Activated CD4-positive, alpha-beta T cell treated with anti-CD3 and anti-CD28 coated beads, Interleukin-2, Interleukin-6, amounts not matched to agents 100 ng/mL and 50 ng/mL, durations not matched to agents 16 hours and 8 hours (primary cell): ENCODE results near the gene MAP3K19.
"Not testable (repeated sequence)": the region's sequence is repeated elsewhere in the genome, so short reads cannot be mapped to it uniquely, and the experiment has no call there.

Experiments
- DNase-seq: peaks from one replicate; pipeline ENCODE4 v3.0.0-alpha.2; 2020

Gene MAP3K19, protein sequence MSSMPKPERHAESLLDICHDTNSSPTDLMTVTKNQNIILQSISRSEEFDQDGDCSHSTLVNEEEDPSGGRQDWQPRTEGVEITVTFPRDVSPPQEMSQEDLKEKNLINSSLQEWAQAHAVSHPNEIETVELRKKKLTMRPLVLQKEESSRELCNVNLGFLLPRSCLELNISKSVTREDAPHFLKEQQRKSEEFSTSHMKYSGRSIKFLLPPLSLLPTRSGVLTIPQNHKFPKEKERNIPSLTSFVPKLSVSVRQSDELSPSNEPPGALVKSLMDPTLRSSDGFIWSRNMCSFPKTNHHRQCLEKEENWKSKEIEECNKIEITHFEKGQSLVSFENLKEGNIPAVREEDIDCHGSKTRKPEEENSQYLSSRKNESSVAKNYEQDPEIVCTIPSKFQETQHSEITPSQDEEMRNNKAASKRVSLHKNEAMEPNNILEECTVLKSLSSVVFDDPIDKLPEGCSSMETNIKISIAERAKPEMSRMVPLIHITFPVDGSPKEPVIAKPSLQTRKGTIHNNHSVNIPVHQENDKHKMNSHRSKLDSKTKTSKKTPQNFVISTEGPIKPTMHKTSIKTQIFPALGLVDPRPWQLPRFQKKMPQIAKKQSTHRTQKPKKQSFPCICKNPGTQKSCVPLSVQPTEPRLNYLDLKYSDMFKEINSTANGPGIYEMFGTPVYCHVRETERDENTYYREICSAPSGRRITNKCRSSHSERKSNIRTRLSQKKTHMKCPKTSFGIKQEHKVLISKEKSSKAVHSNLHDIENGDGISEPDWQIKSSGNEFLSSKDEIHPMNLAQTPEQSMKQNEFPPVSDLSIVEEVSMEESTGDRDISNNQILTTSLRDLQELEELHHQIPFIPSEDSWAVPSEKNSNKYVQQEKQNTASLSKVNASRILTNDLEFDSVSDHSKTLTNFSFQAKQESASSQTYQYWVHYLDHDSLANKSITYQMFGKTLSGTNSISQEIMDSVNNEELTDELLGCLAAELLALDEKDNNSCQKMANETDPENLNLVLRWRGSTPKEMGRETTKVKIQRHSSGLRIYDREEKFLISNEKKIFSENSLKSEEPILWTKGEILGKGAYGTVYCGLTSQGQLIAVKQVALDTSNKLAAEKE (N-terminal part only)

DNA sequence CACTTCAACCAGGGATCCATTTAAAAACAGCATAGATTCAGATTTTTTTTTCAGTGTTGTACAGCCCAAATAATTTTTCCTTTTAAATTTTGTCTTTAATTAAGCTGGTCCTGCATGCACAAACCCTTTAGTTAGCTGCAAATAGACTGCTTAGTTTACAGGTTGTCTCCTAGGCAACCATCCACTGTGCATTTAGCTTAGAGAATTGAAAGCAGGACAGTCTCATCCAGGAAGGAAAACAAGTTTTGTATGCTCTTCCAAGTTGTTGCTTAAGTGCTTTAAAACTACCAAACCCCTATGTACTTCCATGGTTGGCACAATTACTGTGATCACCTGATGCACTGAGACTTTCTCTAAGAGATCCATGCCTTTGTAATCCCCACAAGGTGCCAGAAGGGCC is at the start of gene MAP3K19:
Gene MAP3K19 (minus strand): TSS at position 148 of the 400 bp plus-strand sequence. CDS start 22,800 bp downstream, outside the sequence.
- no peak for DNase-seq

DNA sequence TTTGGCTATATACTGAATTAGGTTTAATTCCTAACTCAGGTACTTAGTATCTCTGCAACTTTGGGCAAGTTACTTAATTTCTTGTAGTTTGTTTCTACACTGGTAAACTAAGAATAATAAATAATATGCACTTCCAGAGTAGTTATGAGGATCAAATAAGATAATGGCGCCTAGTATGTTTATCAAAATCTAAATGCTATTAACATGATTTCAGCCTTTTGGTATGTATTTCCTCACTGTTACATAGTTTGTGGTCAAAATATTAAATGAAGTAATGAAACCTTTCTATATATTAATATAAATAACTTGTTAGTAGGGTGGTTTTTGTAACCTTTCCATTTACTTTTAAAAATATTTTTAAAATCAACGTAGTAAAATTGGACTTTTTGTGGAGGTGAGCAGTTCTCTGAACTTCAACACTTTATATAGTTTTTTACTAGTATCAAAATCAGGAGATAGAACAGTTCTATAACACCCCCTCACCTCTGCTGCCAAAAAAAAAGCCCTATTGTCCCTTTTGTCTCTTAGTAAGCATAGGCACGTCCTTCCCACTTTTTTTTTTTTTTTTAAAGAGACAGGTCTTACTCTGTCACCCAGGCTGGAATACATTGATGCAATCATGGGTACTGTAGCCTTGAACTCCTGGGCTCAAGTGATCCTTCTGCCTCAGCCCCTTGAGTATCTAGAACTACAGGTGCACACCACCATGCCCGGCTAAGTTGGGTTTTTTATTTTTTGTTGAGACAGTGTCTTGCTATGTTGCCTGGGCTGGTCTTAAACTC is 49.6 kb upstream of the MAP3K19 start:
- DNase-seq, result no peak

DNA sequence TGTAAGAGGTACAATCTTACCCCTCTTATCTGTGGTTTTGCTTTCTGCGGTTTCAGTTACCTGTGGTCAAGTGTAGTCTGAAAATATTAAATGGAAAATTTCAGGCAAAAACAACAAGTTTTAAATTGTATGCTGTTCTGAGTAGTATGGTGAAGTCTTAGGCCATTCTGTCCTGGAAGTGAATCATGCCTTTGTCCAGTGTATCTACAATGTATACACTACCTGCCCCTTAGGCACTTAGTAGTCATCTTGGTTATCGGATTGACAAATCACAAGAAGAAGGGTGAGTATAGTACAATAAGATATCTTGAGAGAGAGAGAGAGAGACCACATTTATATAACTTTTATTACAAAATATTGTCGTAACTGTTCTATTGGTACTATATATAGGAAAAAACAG is 48.3 kb upstream of the MAP3K19 start:
- DNase-seq, result no peak

DNA sequence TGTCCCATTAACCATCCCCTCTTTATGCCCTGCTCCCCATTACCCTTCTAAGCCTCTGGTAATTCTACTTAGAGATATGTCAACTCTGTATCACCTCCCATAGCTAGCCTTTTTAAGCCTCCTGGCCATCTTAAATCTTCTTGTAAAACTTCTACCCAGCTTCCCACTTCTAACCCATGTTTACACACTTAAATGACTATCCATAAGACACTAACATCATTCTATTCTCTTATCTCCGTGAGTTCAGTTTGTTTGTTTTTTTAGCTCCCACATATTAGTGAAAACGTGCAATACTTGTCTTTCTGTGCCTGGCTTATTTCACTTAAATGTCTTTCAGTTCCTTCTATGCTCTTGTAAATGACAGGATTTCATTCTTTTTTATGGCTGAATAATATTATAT is 47.3 kb upstream of the MAP3K19 start:
- no peak for DNase-seq

DNA sequence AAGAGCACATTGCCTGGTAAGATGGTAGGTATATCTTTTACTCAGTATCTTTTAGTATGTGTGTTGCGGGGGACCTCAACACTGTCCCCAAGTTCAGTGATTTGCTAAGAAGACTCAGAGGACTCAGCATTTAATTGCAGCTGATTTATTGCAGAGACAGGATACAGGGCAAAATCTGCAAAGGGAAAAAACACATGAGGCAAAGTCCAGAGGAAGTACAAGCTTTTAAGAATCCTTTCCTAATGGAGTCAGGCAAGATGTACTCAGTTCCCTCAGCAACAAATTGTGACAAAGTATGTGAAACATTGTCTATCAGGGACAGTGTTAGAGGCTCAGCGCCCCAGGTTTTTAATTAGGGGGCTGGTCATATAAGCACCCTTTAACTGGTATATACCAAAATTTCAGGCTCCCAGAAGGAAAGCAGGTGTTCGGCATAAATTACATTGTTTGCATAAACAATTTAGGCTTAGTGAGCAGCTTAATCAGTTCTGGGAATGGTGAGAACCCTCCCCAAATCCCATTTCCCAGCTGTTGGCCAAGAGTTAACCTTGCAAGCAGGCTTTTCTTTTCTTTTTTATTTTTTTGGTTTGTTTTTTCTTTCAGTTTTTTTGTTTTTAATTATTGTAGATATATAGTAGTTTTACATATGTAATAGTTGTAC is 46.6 kb upstream of the MAP3K19 start:
- no peak for DNase-seq

DNA sequence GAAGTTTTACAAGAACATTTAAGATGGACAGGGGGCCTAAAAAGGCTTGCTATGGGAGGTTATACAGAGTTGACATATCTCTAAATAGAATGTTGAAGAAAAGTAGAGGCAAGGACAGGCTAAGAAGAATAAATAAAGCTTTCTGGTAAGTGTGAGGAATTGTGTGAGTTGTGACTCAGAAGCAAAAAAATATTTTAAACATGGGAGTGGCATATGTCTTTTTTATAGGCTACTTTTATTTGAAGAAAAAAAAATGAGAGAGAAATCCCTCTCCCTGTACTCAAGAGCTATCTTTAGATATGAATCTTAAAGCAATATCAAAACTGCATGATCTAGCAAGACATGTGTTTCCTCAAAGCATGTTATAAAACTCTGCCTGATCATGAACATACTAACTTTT is 45.9 kb upstream of the MAP3K19 start:
- no peak for DNase-seq

DNA sequence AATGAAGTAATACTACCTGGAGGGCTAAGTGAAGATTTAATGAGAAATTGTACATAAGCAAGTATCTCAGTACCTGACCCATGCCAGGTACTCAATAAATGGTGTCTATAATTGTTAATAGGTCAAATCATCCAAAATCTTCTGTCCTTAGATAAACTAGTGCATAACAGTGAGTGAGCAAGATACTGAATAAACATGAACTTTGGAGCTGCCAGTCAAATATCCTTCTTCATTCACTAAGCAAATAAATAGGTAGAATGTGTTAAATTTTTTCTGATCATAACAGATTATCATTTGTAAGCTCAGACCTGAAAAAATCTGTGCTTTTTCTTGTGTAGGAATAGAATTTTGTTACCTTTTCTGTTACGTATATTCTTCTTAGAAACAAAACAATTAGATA is 44.4 kb upstream of the MAP3K19 start:
- DNase-seq, result no peak

DNA sequence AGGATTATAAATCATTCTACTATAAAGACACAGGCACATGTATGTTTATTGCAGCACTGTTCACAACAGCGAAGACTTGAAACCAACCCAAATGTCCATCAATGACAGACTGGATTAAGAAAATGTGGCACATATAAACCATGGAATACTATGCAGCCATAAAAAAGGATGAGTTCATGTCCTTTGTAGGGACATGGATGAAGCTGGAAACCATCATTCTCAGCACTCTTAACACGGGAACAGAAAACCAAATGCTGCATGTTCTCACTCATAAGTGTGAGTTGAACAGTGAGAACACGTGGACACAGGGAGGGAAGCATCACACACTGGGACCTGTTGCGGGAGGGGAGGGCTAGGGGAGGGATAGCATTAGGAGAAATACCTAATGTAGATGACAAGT is 42.4 kb upstream of the MAP3K19 start:
- not testable (repeated sequence) for DNase-seq

DNA sequence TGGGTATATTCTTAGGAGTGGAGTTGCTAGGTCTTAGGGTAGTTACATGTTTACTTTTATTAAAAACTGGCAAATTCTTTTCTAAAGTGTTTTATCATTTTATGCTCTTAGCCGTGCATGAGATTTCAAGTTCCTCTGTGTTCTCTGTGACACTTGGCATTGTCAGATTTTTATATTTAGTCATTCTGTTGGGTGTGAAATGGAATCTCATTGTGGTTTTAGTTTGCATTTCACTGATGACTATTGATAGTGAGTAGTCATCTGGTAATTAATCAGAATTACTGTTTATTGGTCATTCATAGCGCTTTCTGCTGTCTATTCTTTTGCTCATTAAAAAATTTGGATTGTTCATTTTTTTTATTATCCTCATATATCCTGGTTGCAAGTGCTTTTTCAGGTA is 39.0 kb upstream of the MAP3K19 start:
- peak; percentile 10 for DNase-seq

DNA sequence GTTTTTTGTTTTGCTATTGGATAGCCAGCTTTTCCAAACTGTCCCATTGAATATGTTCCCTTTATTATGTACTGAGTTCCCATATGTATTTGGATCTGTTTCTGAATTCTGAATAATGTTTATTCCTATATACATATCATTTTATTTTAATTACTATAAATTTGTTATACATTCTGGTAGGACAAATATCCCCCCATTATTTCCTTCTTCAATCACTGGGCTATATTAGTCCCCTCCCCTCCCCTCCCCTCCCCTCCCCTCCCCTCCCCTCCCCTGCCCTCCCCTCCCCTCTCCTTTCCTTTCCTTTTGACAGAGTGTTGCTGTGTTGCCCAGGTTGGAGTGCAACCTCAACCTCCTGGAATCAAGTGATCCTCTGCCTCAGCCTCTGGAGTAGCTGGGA is 31.2 kb upstream of the MAP3K19 start:
- no peak for DNase-seq

DNA sequence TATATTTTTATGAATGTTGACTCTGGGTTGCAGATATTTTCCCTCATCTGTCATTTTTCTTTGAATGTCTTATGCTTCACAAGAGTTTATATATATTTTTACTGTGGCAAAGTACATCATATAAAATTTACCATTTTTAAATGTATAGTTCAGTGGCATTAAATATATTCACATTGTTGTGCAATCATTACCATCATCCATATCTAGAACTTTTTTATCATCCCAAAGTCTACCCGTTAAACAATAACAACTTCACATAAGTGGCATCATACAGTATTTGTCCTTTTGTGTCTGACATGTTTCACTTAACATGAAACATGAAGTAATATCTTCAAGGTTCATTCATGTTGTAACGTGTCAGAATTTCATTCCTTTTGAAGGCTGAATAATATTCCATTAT is 29.3 kb upstream of the MAP3K19 start:
- no peak for DNase-seq

DNA sequence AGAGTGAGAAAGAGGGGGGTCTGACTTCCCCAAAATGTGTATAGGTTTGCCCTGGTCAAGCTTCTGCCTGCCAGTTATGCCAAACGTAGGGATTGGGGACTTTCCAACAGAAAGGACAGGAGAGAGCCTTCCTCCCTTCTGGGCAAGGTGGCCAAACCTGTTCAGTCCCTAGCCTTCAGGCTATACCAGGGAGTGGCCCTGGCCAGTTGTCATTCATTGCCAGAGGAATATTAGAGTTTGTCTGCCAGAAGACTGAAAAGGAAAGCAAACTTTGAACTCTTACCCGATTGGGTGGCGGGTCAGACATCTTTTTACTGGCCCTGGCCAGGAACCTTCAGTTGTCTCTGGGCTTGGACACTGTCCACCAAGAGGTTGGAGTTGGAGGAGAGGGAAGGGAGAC is 27.0 kb upstream of the MAP3K19 start:
- no peak for DNase-seq

DNA sequence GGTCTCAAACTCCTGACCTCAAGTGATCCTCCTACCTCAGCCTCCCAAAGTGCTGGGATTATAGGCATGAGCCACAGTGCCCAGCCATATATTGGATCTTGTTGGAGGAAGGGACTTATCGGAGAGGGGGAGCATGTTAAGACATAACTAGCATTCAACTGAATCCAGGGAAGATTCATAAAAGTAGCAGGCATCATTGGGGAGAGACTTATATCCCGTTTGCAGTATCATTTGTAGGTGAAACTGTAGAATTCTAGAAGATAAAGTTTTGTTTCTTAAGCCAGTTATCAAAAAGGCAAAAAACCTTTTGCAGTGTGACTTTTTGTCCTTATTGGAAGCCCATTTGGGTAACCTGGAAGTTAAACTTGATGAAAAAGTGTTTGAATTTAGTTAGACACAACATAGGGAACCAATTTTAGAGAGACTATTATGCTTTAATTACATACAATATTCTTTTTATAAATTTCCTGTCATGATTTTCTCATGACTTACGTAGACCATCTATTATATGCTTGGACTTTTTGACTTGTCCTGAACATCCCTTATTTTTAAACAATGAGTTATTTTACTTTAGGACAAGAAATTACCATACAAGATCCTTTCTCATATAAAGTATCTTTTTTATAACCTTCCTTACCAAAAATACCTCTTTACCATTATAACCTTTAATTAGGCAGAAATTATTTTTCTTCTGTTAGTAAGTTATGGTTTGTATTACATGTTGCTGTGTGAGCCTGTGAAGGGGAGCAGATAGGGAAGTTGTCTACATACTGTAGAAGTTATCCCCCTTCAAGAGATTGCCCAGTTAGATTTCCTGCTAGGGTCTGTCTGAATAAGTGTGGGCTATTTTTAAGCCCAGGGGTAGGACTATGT is 25.1 kb upstream of the MAP3K19 start:
- no peak for DNase-seq

DNA sequence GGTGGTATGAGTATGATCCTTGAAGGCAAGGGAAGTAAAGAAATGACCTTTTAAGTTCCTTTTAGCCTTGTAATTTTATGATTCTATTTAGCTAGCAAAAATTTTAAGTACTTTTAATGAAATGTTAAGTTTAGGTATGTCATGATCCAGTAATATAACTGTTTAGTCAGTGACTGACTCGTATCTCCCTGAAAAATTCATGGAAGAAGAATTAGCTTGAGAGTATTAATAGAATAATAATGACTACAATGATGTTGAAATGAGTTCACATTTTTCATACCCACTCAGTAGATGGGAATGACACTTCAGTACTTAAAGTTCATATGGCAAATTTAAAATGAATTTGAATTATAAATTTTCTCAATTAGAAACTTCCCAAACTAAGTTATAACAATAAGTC is 19.5 kb upstream of the MAP3K19 start:
- no peak for DNase-seq

DNA sequence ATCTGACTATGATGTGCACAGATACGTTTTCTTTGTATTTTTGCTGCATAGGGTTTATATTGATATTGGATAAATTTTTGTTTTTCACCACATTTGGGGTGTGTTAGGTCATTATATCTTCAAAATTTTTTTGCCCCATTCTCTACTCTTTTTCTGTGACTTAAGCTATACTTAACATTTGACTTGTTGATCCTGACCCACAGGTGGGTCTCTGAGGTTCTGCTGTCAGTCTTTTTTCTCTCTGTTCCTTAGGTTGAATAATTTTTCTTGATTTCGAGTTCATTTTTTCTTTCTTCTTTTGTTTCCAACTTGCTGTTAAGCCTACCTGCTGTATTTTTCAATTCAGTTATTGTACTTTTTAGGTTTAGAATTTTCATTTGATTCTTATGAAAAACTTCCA is 16.9 kb upstream of the MAP3K19 start:
- DNase-seq, result no peak

DNA sequence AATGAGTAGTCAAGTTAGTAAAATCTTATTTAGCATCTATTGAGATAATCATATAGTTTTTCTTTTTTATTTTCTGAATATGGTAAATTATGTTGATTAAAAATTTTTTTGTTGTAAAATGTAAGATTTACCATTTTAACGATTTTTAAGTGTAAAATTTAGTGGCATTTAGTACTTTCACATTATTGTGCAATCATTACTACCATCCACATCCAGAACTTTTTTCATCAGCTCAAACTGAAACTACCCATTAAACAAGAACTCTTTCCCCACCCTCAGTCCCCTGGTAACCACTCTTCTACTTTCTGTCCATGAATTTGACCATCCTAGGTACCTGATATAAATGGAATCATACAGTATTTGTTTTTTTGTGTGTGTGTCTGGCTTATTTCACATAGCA is 16.0 kb upstream of the MAP3K19 start:
- no peak for DNase-seq

DNA sequence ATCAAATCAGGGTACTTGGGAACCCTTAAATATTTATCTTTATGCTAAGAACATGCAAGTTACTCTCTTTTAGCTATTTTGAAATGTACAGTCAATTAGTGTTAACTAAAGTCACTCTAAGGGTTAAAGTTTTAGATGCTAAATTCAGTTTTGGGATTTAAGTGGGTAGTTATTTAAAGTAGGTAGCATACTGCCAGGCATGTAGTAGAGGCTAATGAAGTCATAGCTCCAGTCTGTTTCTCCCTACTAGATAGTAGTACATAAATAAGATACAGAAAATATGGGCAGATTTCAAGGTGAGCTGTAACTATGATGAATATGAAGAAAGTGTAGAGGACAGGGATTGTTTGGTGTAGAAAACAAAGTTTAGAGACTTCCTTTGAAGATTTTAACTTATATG is 12.3 kb upstream of the MAP3K19 start:
- DNase-seq, result no peak

DNA sequence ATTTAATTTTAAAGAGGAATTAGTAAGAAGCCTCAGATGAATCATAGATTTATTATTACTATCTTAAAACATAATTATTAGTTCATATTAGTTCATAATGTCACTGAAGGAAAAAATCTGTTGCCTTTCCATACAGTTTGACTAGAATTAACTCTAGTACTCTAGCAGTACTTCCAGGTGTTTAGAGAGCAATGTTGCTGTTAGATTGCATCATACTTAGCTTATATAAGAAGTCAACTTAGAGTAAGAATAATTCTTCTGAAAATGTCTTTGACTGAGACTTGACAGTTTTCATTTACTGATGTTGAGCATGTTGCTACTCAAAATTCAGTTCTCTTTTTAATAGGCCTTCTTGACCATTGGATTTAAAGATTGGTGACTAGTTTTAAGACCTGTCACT is 9.5 kb upstream of the MAP3K19 start:
- DNase-seq, result peak; percentile 10

DNA sequence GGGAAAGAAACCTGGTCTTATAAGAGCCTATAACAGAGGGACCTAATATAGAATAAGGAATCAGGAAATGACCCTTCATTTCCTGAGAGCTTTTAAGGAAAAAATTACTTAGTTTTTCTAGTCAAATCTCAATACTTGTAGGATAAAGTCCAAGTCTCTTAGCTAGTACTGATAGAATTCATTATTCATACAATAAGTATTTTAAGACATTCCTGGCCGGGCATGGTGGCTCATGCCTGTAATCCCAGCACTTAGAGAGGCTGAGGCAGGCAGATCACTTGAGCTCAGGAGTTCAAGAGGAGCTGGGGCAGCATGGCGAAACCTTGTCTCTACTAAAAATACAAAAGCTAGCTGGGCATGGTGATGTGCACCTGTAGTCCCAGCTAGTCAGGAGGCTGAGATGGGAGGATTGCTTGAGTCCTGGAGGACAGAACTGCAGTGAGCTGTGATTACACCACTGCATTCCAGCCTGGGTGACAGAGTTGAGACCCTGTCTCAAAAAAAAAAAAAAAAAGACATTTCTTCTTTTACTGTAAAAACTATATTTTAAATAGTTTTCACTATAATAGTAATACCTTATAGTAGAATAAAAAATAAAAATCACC is 8.0 kb upstream of the MAP3K19 start:
- DNase-seq, result no peak

DNA sequence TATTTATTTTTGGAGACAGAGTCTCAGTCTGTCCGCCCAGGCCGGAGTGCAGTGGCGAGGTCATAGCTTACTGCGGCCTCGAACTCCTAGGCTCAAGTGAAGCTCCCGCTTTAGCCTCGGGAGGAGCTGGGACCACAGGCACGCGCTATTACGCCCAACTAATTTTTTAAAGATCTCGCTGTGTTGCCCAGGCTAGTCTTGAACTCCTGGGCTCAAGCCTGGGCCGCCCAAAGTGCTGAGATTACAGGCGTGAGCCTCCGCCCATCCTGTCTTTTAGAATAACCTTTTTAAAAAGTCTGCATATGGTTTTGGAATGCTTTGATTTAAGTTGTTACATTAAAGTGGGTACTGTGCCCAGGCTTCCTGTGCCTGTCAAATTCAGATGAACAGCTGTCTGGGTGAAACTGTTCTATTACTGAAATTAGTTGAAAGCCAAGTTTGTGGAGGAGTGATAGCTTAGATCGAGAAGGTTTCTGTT is 5.8 kb upstream of the MAP3K19 start:
- peak; percentile 78 for DNase-seq
